ENCODE results near the gene TNS1.

The TNS1 gene

DNA sequence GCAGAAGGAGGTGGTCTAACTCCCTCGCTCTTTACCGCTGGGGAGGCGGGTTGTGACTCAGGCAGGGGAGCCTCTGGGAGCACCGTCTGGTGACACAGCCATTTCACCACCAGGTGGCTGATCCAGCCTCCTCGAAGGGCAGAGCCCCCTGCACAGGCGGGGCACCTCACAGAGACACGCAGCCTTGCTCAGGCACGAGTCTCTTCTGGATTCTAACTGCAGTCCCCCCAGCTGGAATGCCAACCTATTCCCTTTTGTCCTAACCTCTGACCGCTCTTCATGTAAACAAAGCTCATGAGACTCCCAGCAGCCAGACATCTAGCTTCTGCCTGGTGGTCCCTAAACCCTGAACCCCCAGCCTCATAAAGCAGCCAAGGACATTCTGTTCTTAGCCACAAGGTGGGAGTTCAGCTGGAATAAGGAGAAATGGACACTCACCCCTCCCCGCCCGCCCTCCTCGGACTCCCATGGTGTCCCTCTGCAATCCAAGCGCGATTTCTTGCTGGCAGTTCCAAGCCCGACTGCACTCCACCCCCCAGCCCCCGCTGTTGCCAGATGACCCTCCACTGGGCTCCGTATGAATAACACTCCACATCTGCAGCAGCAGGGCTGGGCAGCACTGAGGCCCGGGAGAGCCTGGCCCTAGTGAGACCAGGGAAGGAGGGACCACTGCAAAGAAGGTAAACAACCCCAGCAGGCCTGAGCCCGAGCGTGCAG, 84.3 kb downstream of the TNS1 start:
- H3K4me3 ChIP-seq (ENCODE audit: low read depth, low read length): no peak overlapping the region
- TF ChIP-seq, protein P1, sequence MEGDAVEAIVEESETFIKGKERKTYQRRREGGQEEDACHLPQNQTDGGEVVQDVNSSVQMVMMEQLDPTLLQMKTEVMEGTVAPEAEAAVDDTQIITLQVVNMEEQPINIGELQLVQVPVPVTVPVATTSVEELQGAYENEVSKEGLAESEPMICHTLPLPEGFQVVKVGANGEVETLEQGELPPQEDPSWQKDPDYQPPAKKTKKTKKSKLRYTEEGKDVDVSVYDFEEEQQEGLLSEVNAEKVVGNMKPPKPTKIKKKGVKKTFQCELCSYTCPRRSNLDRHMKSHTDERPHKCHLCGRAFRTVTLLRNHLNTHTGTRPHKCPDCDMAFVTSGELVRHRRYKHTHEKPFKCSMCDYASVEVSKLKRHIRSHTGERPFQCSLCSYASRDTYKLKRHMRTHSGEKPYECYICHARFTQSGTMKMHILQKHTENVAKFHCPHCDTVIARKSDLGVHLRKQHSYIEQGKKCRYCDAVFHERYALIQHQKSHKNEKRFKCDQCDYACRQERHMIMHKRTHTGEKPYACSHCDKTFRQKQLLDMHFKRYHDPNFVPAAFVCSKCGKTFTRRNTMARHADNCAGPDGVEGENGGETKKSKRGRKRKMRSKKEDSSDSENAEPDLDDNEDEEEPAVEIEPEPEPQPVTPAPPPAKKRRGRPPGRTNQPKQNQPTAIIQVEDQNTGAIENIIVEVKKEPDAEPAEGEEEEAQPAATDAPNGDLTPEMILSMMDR (IDR thresholded peaks at IDR 0.05; ENCODE audit: low read depth, low read length): no peak

DNA sequence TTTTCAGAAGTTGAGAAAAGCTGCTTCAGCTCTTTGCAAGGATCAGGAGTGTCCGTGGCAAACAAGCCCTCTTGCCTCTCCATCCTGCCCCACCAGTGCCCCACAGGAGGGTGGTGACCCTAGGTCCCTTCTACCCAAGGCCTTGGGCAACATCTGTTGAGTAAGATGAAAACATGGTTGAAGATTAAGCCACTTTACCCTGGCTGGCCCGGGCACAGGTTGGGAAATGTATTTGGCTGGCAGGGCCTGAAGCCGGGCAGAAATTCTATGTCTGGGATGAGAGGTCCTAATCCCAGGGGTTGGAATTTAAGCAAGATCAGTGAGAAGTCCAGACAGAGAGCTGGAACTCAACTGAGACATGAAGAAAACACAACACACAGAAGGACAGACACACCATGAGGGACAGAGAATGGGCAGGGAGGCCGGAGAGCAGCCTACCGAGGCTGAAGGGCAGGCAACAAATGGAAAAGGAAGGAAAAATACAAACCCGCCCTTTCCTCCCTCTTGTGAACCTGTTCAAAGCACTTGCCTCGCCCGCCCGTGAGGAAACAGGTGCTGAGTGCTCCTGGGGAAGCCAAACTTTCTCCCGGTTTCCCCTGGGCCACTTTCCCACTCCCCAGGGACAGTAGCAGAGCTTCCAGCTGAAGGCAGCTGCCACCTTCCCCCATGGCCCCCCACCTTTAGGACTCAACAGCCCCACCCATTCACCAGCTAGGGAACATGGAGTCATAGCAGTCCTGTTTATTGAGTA, 86.1 kb downstream of the TNS1 start:
- TF ChIP-seq, protein P1 (IDR thresholded peaks at IDR 0.05; ENCODE audit: low read depth, low read length): no peak
- H3K4me3 ChIP-seq (ENCODE audit: low read depth, low read length): no peak overlapping the region

DNA sequence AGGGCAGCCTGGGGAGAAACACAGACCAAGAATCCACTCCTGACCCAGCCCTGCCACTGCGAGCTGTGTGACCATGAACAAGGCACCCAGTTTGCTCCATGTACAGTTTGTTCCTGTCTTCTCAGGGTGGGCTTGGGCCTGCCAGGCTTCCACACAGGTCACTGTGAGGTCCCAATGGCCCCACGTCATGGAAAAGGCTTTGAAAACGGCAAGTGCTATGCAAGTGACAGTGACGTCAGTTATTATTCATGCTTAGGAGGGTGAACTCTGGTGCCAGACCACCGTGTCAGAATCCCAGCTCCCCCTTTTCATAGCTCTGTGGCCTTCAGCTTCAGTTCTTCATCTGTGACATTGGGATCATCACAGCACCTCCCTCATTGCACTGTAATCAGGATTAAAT, 87.1 kb downstream of the TNS1 start:
- TF ChIP-seq, protein P1 (IDR thresholded peaks at IDR 0.05; ENCODE audit: low read depth, low read length): no peak
- H3K4me3 ChIP-seq (ENCODE audit: low read depth, low read length): no peak overlapping the region

DNA sequence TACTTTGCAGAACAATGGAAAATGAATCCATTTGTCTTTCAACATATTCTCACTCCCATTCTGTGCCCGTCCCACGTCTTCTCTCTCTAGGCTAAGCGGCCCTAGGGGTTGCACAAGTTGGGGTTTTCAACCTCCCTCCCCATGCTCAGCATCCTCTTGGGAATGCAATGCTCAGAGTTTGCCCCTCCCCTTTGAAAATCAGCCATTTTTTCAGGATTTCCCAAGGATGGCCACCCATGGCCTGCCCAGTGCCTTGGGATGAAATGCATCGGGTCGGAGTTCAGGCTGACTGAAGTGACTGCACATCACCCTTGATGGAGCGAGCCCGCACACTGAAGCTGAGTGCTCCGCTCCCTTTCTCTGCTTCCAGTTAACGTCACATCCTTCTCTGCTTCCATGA, 87.9 kb downstream of the TNS1 start:
- TF ChIP-seq, protein P1 (IDR thresholded peaks at IDR 0.05; ENCODE audit: low read depth, low read length): no peak

DNA sequence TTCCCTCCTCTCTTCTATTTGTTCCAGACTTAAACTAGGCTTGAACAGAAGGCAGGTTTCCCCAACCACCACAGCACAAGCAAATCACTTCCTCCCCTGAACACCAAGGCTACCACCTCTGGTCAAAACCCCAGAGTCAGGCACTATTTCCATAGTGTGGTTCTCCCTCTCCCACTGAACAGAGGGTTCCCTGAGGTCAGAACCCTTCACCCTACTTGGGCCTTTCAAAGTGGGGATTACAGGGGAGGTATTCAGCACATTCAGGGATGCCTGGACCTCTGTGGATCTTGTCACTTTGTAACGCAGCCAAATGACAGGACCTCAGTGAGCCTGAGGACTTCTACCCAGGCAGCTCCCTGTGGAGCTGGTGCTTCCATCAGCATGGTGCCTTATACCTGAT, 88.7 kb downstream of the TNS1 start:
- H3K4me3 ChIP-seq (ENCODE audit: low read depth, low read length): no peak overlapping the region
- TF ChIP-seq, protein P1 (IDR thresholded peaks at IDR 0.05; ENCODE audit: low read depth, low read length): no peak

More for the DNA sequence above, 87.9 kb downstream of the TNS1 start:
- H3K4me3 ChIP-seq (ENCODE audit: low read depth, low read length): no peak overlapping the region

DNA sequence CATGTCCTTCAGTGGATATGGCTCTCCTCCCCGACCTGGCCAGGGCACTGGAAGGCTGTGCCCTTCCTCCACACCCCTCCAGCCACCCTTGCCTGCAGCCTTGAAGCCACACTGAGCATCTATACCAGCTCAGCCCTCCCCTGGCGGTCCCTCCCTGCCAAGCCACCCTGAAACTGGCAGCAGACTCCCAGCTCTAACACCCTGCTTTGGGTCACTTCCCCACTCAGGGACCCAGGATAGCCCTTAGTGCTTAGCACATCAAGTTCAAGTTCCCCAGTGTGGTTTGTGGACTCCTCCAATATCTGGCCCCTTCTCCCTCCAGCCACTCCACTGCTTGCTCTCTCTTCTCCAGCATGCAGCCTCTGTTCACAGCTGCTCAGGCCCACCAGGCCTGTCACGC, 89.4 kb downstream of the TNS1 start:
- TF ChIP-seq, protein P1 (IDR thresholded peaks at IDR 0.05; ENCODE audit: low read depth, low read length): no peak
- no peak overlapping the region for H3K4me3 ChIP-seq (ENCODE audit: low read depth, low read length)
